HEK293 (cell line): Measurements from ENCODE around the gene GALNT2.

Experiments used
- CTCF ChIA-PET: fragments of 350-600 bp; formaldehyde crosslinking; extraction: SDS; loops from one replicate; lab custom pipeline; 2021; ENCODE audit warnings: antibody characterized with exemption; lab: Yijun Ruan, JAX
- POLR2A ChIA-PET: fragments of 300-600 bp; formaldehyde crosslinking; extraction: SDS; loops from one replicate; lab custom pipeline; 2020; ENCODE audit warnings: antibody characterized with exemption, inconsistent platforms; lab: Yijun Ruan, JAX
- H3K27ac ChIP-seq: fragments of 200-500 bp; sonication (Bioruptor generic); 2 replicates; pipeline ENCODE4 v1.5.1; 2014; ENCODE audit warnings: low read depth, low read length, control low read depth, inconsistent platforms; ENCODE audit errors: extremely low read depth
- H3K36me3 ChIP-seq, 2 experiments: fragments of 200-500 bp in 1 of 2; sonication (Bioruptor generic) in 1 of 2; 1 replicate in 1 of 2; 2 replicates in 1 of 2; pipeline ENCODE4 v1.5.1; 2014 to 2017; ENCODE audit warnings: inconsistent platforms in 2 of 2, low read length in 2 of 2; ENCODE audit not compliant: control insufficient read depth in 2 of 2, insufficient read depth in 1 of 2
- H3K4me1 ChIP-seq: fragments of 200-500 bp; sonication (Bioruptor generic); 2 replicates; pipeline ENCODE4 v1.5.1; 2014; ENCODE audit warnings: mild to moderate bottlenecking, low read length, inconsistent platforms; ENCODE audit not compliant: control insufficient read depth, insufficient read depth
- H3K4me3 ChIP-seq: 2 replicates; pipeline ENCODE4 v1.5.1; 2011; ENCODE audit warnings: low read depth, mild to moderate bottlenecking, control low read depth, low read length, moderate library complexity
- H3K9me3 ChIP-seq: fragments of 200-500 bp; sonication (Bioruptor generic); 2 replicates; pipeline ENCODE4 v1.5.1; 2014; ENCODE audit warnings: low read depth, low read length, inconsistent platforms; ENCODE audit not compliant: control insufficient read depth, insufficient read depth
- PRDM2 ChIP-seq: fragments of 450-650 bp; formaldehyde crosslinking; IDR thresholded peaks from 2 replicates; pipeline ENCODE4 v1.5.1; 2016; ENCODE audit warnings: missing biosample characterization, missing genetic modification characterization, borderline replicate concordance
- SCRT2 ChIP-seq: fragments of 450-650 bp; formaldehyde crosslinking; IDR thresholded peaks from 2 replicates; pipeline ENCODE4 v1.5.1; 2016; ENCODE audit warnings: missing biosample characterization, missing genetic modification characterization
- YY2 ChIP-seq: fragments of 450-650 bp; formaldehyde crosslinking; IDR thresholded peaks from 2 replicates; pipeline ENCODE4 v1.5.1; 2016; ENCODE audit warnings: missing biosample characterization, missing genetic modification characterization
- ZFP41 ChIP-seq: fragments of 450-650 bp; formaldehyde crosslinking; IDR thresholded peaks from 2 replicates; pipeline ENCODE4 v1.5.1; 2016; ENCODE audit warnings: missing biosample characterization, missing genetic modification characterization, borderline replicate concordance
- ZNF121 ChIP-seq: fragments of 450-650 bp; formaldehyde crosslinking; IDR thresholded peaks from 2 replicates; pipeline ENCODE4 v1.5.1; 2016; ENCODE audit warnings: missing biosample characterization, missing genetic modification characterization
- ZNF292 ChIP-seq: fragments of 450-650 bp; formaldehyde crosslinking; IDR thresholded peaks from 2 replicates; pipeline ENCODE4 v1.5.1; 2016; ENCODE audit warnings: low read depth, missing biosample characterization, missing genetic modification characterization, borderline replicate concordance
- ZNF350 ChIP-seq: fragments of 450-650 bp; formaldehyde crosslinking; IDR thresholded peaks from 2 replicates; pipeline ENCODE4 v1.5.0; 2017; ENCODE audit warnings: missing biosample characterization, mild to moderate bottlenecking, missing genetic modification characterization
- ZNF433 ChIP-seq: fragments of 450-650 bp; formaldehyde crosslinking; IDR thresholded peaks from 2 replicates; pipeline ENCODE4 v1.5.1; 2016; ENCODE audit warnings: missing biosample characterization, missing genetic modification characterization, low read depth
- ZNF549 ChIP-seq: fragments of 450-650 bp; IDR thresholded peaks from 2 replicates; pipeline ENCODE4 v1.5.1; 2018; ENCODE audit warnings: missing biosample characterization, missing genetic modification characterization, mild to moderate bottlenecking, inconsistent platforms, moderate library complexity
- ZSCAN30 ChIP-seq: fragments of 450-650 bp; IDR thresholded peaks from 2 replicates; pipeline ENCODE4 v1.5.1; 2018; ENCODE audit warnings: missing biosample characterization, mild to moderate bottlenecking, missing genetic modification characterization, moderate library complexity
- TF ChIP-seq, protein P1 (sequence below): fragments of 450-650 bp; formaldehyde crosslinking; IDR thresholded peaks from 2 replicates; pipeline ENCODE4; 2016; ENCODE audit warnings: missing biosample characterization, missing genetic modification characterization
- TF ChIP-seq, protein P2 (sequence below): fragments of 450-650 bp; formaldehyde crosslinking; IDR thresholded peaks from 2 replicates; pipeline ENCODE4 v1.5.1; 2016; ENCODE audit warnings: missing biosample characterization, missing genetic modification characterization
- TF ChIP-seq, protein P3 (sequence below): fragments of 450-650 bp; formaldehyde crosslinking; IDR thresholded peaks from 2 replicates; pipeline ENCODE4 v1.5.1; 2016; ENCODE audit warnings: missing biosample characterization, missing genetic modification characterization, low read depth

The GALNT2 gene

GRCh38 chr1:230138561-230139239, 71.7 kb downstream of the GALNT2 start (continued):
- TF ChIP-seq, protein P1, sequence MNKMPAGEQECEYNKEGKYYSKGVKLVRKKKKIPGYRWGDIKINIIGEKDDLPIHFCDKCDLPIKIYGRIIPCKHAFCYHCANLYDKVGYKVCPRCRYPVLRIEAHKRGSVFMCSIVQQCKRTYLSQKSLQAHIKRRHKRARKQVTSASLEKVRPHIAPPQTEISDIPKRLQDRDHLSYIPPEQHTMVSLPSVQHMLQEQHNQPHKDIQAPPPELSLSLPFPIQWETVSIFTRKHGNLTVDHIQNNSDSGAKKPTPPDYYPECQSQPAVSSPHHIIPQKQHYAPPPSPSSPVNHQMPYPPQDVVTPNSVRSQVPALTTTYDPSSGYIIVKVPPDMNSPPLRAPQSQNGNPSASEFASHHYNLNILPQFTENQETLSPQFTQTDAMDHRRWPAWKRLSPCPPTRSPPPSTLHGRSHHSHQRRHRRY (tag by site-specific recombination) = no peak
- TF ChIP-seq, protein P2, sequence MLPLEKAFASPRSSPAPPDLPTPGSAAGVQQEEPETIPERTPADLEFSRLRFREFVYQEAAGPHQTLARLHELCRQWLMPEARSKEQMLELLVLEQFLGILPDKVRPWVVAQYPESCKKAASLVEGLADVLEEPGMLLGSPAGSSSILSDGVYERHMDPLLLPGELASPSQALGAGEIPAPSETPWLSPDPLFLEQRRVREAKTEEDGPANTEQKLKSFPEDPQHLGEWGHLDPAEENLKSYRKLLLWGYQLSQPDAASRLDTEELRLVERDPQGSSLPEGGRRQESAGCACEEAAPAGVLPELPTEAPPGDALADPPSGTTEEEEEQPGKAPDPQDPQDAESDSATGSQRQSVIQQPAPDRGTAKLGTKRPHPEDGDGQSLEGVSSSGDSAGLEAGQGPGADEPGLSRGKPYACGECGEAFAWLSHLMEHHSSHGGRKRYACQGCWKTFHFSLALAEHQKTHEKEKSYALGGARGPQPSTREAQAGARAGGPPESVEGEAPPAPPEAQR (tag by site-specific recombination) = no peak
- TF ChIP-seq ZFP41 (tag by site-specific recombination) = no peak
- TF ChIP-seq, protein P3, sequence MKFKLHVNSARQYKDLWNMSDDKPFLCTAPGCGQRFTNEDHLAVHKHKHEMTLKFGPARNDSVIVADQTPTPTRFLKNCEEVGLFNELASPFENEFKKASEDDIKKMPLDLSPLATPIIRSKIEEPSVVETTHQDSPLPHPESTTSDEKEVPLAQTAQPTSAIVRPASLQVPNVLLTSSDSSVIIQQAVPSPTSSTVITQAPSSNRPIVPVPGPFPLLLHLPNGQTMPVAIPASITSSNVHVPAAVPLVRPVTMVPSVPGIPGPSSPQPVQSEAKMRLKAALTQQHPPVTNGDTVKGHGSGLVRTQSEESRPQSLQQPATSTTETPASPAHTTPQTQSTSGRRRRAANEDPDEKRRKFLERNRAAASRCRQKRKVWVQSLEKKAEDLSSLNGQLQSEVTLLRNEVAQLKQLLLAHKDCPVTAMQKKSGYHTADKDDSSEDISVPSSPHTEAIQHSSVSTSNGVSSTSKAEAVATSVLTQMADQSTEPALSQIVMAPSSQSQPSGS (tag by site-specific recombination) = no peak
- no peak for TF ChIP-seq ZNF121 (tag by site-specific recombination)
- TF ChIP-seq ZNF292 (tag by site-specific recombination) = no peak
- no peak for TF ChIP-seq YY2 (tag by site-specific recombination)
- no peak for TF ChIP-seq ZSCAN30 (tag by site-specific recombination)
- no peak for TF ChIP-seq ZNF350 (tag by site-specific recombination)
- TF ChIP-seq ZNF433 = no peak
- TF ChIP-seq PRDM2 (tag by site-specific recombination) = no peak

DNA sequence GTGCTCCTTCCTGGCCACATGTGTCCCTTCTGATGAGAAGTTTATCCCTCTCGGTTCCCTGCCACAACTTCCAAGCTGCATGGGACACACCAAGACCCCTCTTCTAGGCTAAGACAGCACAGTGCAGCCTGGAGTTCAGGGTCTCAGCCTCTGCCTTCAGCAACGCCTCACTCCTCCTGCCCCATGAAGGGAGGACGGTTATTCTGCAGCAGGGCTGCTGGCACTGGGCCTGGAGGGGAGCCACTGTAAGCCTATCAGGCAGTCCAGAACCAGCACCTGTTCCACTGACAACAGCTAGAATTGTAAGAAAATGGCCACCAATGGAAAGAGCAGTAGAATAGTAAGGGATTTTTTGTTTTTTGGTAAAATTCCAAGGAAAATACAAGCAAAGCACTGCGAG, 72.3 kb downstream of the GALNT2 start:
- H3K4me3 ChIP-seq = no peak overlapping the region
- ChIA-PET CTCF (no interaction called here), POLR2A (no interaction called here)
- TF ChIP-seq ZNF549 (tag by site-specific recombination) (no peak), SCRT2 (tag by site-specific recombination) (0 out of 2 replicates have a peak, but pooled peaks have one; percentile 17)
- no peaks in the 10 kb centered on the region for H3K36me3 ChIP-seq
- H3K27ac ChIP-seq = no peak overlapping the region
- no peaks in the 10 kb centered on the region for H3K9me3 ChIP-seq
- peaks cover 8% of the 10 kb centered on the region for H3K4me1 ChIP-seq
